Astrocyte of the hippocampus (primary cell): ENCODE data around the gene FLT3.
A peak's percentile ranks its signal among the peaks of the same experiment; 100 is the strongest.

Experiments
- DNase-seq: peaks from one replicate; pipeline ENCODE4 v3.0.0; 2011; ENCODE audit warnings: low read depth, low spot score

The FLT3 gene

DNA sequence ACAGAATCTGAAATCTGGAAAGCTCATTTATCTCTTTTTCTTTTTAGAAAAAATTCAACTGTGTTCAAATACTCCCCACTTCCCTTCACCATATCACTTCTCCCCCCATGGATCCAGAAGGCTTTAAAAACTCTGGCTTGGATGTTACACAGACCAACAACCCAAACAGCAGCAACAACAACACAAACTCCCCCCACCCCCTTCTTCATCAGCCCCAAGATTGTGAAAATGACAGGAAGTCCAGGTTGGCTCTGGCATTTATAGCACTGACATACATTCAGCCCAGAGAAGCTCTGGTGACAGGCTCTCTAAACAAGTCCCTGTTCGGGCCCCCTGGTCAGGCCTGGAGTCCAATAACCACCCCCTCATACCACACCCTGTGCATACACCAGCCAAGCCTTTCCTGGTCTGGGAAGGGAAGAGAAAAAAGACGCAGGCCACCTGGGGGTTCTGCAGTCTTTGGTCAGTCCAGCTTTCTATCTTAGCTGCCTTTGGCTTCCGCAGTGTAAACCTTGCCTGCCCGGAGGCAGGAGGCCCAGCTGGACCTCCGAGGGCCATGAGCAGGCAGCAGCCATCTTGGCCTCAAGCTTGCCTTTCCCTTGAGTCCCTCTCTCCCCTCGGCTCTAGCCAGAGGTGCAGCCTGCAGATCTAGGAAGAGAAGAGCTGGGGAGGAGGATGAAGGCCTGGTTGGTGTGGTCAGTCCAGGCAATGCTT lies 138.1 kb downstream of the FLT3 start:
- DNase-seq, result no peak

DNA sequence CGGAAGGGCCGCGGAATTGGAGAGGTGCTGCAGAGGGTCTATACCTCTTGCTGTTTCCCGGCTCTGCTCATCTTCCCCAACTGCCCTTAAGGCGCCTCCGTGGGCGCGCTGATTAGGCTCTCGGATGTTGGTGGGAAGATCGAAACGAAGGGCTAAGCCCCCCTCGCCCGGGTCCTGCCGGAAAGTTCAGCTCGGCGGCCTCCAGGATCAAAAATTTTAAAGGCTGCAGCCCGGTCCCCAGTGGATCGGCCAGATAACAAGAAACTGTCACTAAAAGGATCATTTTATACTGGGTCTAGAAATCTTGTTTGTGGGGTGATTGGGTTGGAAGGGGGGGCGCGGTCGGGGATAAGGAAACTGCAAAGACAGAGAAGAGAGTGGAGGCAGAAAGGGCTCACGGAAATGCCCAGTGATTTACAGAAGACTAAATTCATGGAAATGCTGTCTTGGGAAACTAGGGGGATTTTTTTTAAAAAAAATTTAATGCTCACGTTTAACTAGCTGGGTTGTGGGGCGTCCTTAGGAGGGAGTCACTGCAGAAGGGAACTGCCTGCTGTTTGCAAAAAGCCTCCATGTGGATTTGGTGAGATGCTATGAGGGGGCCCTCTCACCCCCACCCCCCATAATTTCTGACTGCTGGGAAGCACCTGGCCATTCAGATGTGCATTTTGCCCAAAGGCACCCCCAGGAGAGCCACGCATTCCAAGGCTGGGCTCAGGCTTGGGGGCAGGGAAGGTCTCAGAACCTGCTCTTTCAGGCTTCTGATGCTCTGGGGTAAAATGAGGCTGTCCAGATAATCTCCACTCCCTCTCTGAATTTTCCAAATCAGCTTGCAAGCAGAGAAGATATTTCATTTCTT lies 138.9 kb downstream of the FLT3 start:
- no peak for DNase-seq

- DNase-seq, result no peak
Measured at GRCh38 chr13:27960362-27961226, 139.8 kb downstream of the FLT3 start.

- DNase-seq, result no peak
Measured at GRCh38 chr13:27959976-27960361, 140.4 kb downstream of the FLT3 start.

DNA sequence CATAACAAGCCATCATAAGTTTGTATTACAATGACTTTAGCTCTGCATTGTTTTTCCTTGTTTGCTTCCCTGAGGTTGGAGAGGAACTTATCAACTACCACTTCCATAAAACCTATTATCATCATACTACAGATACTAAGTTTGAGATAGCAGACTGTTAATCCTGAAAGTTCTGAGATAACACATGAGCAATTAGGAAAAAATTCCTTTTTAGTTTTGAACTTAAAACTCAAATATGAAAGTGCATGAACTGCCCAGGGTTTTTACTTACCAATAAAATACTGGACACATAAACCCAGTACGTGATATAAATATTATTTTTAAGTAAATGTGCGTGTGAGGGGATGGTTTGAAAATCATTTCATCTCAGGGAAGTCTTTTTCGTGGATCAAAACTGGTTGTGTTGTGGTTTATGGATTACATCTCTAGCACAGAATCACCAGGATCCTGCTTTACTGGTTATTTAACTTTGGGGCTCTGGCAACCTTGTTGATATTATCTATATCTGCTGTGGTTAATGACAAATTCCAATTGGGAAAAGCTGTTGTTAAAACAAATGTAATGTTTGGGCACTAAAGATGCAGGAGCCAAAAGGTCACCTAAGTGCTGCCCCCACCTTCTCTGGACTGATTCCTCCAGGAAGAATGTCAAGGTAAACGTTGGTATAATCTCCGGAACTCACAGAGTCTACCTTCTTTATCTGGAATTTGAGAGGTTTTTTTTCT lies 143.6 kb downstream of the FLT3 start:
- no peak for DNase-seq

- no peak for DNase-seq
Measured at GRCh38 chr13:27955014-27955591, 145.3 kb downstream of the FLT3 start.

DNA sequence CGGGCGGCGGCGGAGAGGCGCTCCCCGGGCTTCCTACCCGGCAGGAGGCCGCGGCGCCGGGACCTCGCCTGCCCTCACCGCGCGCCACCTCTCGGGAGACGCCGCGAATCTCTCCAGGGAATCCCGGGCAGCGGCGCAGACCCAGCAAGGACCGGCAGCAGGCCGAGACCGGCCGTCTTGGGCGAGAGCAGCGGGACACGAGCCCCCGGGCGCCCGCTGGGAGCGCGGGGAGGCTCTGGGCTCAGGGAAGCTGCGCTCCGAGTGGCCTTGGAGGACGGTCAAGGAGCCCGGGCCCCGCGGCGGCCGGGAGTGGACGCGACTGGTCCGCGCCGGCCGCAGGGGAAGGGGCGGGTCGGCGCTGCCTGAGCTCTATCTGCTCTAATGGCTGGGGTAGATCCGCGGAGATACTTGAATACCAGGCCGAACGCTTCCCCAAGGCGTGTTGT lies 145.9 kb downstream of the FLT3 start:
- no peak for DNase-seq

DNA sequence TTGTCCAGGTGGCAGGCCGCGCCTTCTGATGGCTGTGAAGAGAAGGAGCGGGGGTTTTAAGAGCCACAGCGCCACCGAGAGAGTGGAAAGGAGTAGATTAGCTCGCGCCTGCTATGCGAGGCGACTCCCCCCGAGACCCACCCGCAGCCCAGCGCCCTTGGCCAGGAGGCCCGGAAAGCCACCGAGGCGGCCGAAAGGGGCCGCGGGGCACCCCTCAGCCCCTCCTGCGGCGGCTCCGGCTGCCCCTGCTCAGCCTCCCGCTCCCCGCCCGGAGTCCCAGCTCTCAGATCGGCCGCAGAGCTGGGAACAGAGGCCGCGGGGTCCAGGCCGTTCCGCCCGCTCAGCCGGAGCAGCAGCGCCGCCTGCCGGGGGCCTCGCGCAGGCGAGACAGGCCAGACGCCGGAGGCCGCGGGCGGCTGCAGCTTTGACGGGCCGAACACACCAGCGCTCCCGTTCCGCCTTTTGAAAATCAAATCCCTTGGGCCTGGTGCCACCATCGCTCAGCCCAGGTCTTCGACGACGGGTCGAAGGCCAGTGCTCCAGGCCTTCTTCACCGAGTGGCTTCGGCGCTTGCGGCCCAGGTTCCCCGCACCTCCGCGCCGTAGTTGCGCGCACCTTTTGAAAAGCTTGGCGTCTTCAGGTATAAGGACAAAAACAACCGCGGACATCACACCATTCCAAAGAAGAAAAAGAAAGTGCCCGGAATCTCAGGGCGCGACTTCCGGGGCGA lies 146.5 kb downstream of the FLT3 start:
- DNase-seq, result peak; percentile 83
